ENCODE measurements around the gene ABHD16B. TPM values are rescaled to one million over a fixed set of nuclear protein-coding genes. Genes with fewer than 3 reads are reported as not detected.
A peak's percentile ranks its signal among the peaks of the same experiment; 100 is the strongest.

ABHD16B gene
- total and polyA plus RNA-seq, 2 of the 13 experiments (the other 11 are each of a cell fraction or from before 2014, with no cell fraction given), result not detected

DNA sequence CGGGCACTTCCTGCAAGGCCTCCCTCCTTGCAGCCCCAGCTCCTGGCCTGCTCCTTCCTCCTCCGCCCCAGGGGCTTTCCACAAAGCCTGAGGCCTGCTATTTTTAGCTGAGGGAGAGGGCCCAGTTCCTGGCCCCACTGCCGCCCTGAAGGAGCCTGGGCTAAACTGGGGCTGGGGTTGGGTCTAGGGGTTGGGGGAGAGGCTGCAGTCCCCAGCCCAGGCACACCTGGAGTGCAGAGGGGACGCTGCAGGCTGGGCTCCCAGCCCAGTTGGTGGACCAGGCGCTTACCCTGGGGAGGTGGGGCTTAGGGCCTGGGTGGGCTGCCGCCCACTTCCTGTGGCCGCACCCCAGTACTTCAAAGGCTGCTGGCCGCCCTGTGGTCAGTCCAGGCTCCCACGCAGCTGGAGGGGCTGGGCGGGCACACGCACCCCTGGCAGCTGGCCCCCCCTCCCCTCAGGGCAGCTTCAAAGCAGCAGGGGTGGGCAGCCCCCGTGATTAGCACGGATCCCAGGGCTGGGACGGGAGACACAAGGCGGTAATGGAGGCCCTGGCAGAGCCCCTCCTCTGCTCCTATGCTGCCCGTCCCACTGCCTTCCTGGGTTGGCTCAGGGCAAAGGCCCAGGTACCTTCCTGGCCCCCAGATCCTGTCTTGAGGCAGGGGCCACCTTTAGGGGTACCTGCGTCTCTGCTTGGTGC, 7.1 kb upstream of the ABHD16B start (continued):
- no peak; the same call in 1 of the 2 replicates for TF ChIP-seq CSRNP1 (CRISPR knock-in tag; IDR thresholded peaks at IDR 0.05)
- TF ChIP-seq HES4 (CRISPR knock-in tag; IDR thresholded peaks at IDR 0.05; ENCODE audit: borderline replicate concordance), result no peak
- TF ChIP-seq HDAC1 (CRISPR knock-in tag; IDR thresholded peaks at IDR 0.05), result peak; percentile 78
- TF ChIP-seq CSRNP2 (CRISPR knock-in tag; conservative IDR thresholded peaks at IDR 0.05; ENCODE audit: low read depth), result no peak
- no peak for TF ChIP-seq ZNF253 (CRISPR knock-in tag; IDR thresholded peaks at IDR 0.05; ENCODE audit: borderline replicate concordance)
- TF ChIP-seq MTA1 (CRISPR knock-in tag; IDR thresholded peaks at IDR 0.05; ENCODE audit: borderline replicate concordance), result peak; percentile 47; the same call in 1 of the 2 replicates
- peak; percentile 33; the same call in 1 of the 2 replicates for TF ChIP-seq MAZ (IDR thresholded peaks at IDR 0.05; ENCODE audit: borderline replicate concordance, low read depth, low read length)
- TF ChIP-seq MAZ (CRISPR knock-in tag; IDR thresholded peaks at IDR 0.05; ENCODE audit: low read depth), result no peak
- TF ChIP-seq, protein P1, sequence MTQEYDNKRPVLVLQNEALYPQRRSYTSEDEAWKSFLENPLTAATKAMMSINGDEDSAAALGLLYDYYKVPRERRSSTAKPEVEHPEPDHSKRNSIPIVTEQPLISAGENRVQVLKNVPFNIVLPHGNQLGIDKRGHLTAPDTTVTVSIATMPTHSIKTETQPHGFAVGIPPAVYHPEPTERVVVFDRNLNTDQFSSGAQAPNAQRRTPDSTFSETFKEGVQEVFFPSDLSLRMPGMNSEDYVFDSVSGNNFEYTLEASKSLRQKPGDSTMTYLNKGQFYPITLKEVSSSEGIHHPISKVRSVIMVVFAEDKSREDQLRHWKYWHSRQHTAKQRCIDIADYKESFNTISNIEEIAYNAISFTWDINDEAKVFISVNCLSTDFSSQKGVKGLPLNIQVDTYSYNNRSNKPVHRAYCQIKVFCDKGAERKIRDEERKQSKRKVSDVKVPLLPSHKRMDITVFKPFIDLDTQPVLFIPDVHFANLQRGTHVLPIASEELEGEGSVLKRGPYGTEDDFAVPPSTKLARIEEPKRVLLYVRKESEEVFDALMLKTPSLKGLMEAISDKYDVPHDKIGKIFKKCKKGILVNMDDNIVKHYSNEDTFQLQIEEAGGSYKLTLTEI (CRISPR knock-in tag; conservative IDR thresholded peaks at IDR 0.05), result no peak
- peak; percentile 59 for TF ChIP-seq YY1 (IDR thresholded peaks at IDR 0.05; ENCODE audit: insufficient read depth, insufficient replicate concordance, low read depth, low read length)
- peak; percentile 51; the same call in 1 of the 2 replicates for TF ChIP-seq ZNF331 (CRISPR knock-in tag; IDR thresholded peaks at IDR 0.05)
- TF ChIP-seq, protein P2, sequence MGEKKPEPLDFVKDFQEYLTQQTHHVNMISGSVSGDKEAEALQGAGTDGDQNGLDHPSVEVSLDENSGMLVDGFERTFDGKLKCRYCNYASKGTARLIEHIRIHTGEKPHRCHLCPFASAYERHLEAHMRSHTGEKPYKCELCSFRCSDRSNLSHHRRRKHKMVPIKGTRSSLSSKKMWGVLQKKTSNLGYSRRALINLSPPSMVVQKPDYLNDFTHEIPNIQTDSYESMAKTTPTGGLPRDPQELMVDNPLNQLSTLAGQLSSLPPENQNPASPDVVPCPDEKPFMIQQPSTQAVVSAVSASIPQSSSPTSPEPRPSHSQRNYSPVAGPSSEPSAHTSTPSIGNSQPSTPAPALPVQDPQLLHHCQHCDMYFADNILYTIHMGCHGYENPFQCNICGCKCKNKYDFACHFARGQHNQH (CRISPR knock-in tag; IDR thresholded peaks at IDR 0.05), result peak; percentile 79; the same call in 1 of the 2 replicates
- TF ChIP-seq, protein P3, sequence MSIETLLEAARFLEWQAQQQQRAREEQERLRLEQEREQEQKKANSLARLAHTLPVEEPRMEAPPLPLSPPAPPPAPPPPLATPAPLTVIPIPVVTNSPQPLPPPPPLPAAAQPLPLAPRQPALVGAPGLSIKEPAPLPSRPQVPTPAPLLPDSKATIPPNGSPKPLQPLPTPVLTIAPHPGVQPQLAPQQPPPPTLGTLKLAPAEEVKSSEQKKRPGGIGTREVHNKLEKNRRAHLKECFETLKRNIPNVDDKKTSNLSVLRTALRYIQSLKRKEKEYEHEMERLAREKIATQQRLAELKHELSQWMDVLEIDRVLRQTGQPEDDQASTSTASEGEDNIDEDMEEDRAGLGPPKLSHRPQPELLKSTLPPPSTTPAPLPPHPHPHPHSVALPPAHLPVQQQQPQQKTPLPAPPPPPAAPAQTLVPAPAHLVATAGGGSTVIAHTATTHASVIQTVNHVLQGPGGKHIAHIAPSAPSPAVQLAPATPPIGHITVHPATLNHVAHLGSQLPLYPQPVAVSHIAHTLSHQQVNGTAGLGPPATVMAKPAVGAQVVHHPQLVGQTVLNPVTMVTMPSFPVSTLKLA (IDR thresholded peaks at IDR 0.05), result no peak
- TF ChIP-seq, protein P4, sequence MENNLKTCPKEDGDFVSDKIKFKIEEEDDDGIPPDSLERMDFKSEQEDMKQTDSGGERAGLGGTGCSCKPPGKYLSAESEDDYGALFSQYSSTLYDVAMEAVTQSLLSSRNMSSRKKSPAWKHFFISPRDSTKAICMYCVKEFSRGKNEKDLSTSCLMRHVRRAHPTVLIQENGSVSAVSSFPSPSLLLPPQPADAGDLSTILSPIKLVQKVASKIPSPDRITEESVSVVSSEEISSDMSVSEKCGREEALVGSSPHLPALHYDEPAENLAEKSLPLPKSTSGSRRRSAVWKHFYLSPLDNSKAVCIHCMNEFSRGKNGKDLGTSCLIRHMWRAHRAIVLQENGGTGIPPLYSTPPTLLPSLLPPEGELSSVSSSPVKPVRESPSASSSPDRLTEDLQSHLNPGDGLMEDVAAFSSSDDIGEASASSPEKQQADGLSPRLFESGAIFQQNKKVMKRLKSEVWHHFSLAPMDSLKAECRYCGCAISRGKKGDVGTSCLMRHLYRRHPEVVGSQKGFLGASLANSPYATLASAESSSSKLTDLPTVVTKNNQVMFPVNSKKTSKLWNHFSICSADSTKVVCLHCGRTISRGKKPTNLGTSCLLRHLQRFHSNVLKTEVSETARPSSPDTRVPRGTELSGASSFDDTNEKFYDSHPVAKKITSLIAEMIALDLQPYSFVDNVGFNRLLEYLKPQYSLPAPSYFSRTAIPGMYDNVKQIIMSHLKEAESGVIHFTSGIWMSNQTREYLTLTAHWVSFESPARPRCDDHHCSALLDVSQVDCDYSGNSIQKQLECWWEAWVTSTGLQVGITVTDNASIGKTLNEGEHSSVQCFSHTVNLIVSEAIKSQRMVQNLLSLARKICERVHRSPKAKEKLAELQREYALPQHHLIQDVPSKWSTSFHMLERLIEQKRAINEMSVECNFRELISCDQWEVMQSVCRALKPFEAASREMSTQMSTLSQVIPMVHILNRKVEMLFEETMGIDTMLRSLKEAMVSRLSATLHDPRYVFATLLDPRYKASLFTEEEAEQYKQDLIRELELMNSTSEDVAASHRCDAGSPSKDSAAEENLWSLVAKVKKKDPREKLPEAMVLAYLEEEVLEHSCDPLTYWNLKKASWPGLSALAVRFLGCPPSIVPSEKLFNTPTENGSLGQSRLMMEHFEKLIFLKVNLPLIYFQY (CRISPR knock-in tag; IDR thresholded peaks at IDR 0.05; ENCODE audit: borderline replicate concordance), result no peak; the same call in 1 of the 2 replicates
- no peak for TF ChIP-seq ZNF816 (CRISPR knock-in tag; IDR thresholded peaks at IDR 0.05; ENCODE audit: borderline replicate concordance)

All from HepG2 (cell line).